Erythroblast (primary cell): ENCODE results near the gene FGD5.
"Not testable (repeated sequence)": the region's sequence is repeated elsewhere in the genome, so short reads cannot be mapped to it uniquely, and the experiment has no call there.

ENCODE experiments used
- DNase-seq, 2 experiments: peaks; one replicate each; lab custom pipeline; 2025; lab: John Stamatoyannopoulos, UW
- GATA1 ChIP-seq: IDR thresholded peaks from 2 replicates; pipeline ENCODE4 v1.6.1; 2011; ENCODE audit warnings: low read depth, mild to moderate bottlenecking, control low read depth, low read length, moderate library complexity
- POLR2A ChIP-seq: IDR thresholded peaks from 2 replicates; pipeline ENCODE4 v1.6.1; 2011; ENCODE audit warnings: mild to moderate bottlenecking, low read length

The FGD5 gene

DNA sequence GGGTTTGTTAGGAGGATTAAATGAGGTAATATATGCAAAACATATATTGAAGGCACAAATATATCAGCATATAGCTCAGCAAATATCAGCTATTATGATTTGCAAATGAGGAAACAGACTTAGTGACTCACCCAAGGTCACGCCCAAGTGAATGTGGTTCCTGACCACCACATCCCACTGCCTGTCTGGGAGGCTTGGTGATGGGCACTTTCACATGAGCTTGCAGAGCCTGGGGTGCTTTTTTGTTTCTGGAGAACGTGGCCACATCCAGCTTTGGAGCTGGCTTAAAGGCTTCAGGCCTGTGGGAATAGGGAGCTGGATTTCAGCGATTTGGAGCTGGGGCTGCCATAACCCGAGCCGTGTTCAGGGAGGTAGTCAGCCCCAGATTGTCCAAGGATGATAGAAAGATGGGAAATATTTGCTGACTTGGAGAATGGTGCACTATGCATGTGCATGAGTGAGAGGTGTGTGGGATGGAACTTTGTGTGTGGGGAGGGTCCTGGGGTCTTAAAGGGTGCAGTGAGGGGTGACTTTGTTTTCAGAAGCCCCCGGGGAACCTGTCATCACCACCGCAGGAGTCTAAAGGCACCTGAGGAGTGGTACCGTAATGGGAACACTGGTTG lies 12.0 kb upstream of the FGD5 start:
- DNase-seq, result no peak
- TF ChIP-seq GATA1, result no peak
- no peak for TF ChIP-seq POLR2A

DNA sequence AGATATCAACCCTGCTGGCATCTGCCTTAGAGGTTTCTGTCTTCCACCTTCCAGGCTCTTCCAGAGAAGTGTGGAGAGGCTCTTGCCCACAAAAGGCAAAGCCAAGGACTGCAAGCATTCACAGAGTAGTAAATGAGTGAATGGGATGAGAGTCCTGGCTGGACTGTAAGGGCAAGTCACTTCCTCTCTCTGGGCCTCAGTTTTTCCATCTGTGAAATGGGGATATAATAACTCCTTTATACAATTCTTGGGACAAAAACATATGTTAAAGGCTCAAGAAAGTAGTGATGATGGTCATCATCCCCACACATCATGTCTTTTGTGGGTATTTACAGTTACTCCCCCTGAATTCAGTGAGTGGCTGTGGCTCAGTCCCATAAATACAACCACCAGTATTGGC lies 10.7 kb upstream of the FGD5 start:
- TF ChIP-seq GATA1 (no peak), POLR2A (no peak)
- DNase-seq, result no peak

DNA sequence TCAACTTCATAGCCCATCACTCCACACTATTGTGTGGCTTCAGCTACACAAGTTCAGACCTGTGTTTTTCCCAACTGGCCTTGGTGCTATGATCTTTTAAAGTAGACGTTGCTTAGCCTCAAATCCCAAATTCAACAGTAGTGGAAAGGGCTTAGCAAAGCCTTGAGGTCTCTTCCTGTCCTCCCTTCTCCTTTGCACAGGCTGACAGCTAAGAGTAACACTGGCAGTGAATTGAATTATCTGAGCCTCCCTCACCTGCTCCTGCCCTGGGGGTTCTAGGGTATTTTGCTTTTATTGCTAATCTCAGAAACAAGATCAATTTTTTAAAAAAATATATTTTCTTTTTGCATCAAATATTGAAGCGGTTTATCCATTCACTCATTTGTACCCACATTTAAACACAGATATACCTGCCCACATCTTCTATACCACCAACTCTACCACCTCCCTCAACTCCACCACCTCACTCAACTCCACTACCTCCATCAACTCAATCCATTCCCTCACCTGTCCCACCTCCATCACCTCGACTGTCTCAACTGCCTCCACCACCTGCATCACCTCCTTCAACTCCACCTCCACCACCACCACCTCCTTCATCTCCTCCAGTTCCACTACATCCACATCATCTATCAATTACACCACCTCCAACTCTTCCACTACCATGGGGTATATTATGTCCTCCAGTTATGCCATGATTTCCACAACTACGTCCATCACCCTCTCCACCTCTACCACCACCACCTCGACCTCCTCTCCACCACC lies 10.1 kb upstream of the FGD5 start:
- TF ChIP-seq POLR2A (no peak), GATA1 (no peak)
- DNase-seq, result no peak

DNA sequence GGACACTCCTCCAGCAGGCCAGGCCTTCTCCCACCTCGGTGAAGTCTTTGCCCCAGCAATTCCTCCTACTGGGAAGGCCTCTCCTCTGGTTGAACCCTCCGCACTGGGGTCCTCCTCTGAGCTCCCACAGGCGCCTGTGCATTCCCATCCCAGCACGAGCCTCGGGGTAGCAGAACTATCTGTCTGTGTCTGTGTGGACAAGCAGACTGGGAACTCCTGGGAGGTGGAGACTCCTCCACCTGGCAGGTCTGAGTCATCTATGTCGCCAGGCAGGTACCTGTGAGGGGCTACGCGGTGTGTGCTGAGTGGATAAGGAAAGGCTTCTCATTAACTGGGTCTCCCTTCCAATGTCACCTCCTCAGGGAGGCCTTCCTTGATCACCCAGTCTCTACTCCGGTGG lies 9.2 kb upstream of the FGD5 start:
- DNase-seq, result not testable (repeated sequence)

DNA sequence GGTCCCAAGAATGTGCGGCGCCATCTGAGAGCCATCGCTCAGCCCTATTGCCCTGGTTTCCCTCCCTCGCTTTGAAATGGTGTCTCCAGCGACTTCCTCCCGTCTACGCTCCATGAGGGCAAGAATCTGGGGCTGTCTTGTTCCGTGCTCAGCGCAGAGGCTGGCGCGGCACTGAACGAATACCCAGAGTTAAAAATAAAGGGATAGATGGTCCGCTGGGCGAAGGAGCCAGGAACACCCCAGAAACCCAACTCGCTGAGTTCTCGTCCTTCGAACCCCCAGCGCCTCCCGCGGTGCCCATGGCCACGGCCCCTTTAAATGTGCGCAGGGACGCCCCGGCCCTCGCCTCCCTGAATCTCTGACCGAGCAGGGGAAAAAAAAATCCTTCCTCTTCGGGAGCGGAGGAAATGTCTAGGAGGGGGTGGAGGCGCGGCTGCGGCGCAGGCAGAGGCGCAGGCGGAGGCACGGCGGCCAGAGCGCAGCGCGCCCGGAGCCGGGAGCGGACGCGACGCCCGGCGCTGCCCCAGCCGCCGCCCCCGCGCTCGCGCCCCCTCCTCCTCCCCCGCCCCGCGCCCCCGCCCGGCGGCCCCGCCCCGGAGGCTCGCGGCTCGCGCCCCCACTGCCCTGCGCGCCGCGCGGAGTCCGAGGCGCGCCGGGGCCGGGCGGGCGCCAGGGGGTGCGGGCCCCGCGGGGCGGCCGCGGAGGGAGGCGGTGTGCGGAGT lies 8.5 kb upstream of the FGD5 start:
- DNase-seq, result no peak
- no peak for TF ChIP-seq POLR2A
- no peak for TF ChIP-seq GATA1

DNA sequence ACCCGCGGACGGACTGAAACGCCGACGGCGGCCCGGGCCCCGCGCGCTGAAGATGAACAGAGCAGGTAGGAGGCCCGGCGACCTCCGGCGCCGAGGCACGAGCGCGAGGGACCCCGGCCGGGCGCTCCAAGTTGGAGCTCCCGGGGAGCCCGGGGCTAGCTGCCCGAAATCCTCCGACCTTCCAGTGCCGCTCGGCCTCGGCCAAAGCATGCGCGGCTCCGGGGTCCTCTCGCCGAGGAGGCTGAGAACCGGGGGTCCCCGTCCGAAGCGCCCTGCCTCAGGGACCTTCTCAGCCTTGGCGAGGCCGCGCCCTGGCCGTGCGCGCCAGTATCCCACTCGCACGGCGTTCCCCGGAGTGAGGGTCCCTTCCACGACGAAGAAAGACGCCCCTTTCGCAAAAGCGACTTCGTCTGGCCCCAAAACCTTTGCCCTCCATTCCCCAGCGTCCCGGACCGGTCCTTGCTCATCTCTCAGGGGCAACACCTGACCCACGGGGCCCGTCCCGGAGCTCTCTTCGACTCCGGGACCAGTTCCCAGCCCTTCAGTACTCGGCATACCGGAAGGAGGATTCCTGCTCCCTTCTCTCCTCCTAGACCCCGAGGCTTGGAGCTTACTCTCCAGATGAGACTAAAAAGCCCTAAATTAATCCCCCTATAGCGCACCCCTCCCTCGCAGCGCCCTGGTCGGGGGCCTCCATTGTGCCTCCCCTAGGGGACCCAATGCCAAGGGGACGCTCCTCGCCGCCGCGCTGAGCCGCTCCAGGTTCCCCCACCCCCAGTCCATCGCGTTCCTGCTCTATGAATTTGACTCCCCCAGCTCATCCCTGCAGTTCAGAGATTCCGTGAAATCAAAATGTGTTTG lies 7.7 kb upstream of the FGD5 start:
- TF ChIP-seq POLR2A (no peak), GATA1 (no peak)

DNA sequence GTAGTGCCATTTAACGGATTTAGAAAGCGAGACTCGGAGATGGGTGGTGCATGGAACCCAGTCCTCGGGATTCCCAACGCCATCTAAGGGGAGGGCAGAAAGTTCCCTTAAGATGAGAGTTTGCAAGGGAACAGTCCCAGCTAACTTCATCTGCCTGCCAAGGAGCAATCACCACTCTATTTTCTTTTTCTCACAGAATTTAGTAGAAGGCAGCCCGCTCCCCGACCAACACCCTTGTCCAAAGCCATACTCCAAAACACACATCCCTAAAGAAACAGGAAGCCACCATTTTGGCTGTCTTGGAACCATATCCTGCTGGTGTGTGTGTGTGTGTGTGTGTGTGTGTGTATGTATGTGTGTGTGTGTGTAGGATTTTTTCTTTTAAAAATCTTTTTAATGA lies 7.1 kb upstream of the FGD5 start:
- DNase-seq, result no peak
- TF ChIP-seq GATA1 (no peak), POLR2A (no peak)

More for the DNA sequence above, 7.7 kb upstream of the FGD5 start:
- DNase-seq, result no peak

DNA sequence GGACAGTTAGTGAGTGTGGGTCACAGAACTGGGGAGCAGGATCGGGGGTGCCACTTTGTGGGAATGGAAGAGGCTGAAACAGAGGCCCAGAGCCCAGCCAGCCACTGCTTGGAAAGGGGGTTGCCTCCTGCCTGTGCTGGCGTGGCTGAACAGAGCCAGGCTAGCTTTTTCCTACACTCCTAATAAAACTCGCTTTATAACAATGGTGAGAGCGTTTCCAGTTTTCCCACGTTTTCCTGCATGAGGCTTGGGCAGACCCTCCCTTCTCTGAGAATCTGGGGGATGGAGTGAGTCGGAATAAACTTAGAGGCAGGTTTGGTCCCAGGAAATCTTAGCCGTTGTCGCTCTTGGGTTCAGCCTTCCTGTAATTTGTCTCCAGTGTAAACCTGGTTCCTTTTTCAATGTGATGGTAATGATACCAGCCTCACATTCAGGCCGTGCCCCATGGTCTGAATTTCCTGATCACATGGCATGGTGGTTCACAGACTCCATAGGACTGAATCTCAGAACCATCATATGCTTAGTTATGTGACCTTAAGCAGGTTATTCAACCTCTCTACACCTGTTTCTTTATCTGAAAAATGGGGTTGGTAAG lies 6.5 kb upstream of the FGD5 start:
- no peak for DNase-seq
- TF ChIP-seq POLR2A, result no peak
- TF ChIP-seq GATA1, result no peak

DNA sequence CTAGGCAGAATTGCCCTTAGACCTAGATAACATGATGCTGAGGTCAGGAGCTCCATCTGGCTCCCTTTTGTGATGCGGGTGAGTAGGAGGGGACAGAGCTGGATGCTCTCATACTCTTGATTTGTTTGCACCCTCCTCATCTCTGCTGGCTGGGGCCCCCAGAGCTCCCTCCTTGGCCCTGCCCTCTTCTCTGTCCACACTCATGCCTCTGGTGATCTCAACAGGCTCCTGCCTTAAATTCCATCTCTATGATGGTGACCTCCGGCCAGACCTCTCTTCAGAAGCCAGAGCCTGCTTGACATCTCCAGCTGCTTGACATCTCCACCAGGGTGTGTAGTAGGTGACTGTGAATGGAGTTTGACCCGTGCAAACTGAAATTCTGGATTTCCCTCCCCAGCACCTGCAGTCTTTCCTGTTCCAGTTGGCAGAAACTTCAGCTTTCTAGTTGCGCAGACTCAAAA lies 4.3 kb upstream of the FGD5 start:
- no peak for DNase-seq
- TF ChIP-seq GATA1, result no peak
- no peak for TF ChIP-seq POLR2A

DNA sequence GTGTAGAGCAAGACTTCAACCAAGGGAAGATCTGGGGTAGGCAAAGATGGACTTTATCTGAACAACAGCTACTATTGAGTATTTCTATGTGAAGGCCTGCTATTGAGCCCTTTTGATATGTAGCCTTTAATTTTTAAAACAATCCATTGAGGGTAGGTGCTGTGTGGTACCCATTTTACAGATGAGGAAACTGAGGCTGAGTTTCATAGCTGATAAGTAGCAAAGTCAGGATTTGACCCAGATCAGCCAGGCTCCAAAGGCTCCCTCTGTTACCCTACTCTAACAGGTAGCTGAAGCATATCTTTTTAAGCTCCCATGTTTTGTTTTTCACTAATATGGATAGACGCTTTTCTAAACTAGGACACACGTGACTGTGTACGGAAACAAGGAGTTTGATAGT lies 2.4 kb upstream of the FGD5 start:
- TF ChIP-seq GATA1 (no peak), POLR2A (no peak)
- DNase-seq, result no peak

DNA sequence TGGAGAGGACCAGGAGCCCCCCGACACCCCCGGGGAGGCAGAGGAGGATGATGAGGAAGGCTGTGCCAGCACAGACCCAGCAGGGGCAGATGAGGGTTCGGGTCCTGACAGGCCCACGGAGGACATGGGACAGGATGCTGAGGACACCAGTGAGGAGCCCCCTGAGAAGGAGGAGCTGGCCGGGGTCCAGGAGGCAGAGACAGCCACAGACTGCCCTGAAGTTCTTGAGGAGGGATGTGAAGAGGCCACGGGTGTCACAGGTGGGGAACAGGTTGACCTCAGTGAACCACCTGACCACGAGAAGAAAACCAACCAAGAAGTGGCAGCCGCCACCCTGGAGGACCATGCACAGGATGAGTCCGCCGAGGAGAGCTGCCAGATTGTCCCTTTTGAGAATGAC lies 909 bp downstream of the FGD5 start:
- DNase-seq, result no peak
- TF ChIP-seq GATA1 (no peak), POLR2A (no peak)

DNA sequence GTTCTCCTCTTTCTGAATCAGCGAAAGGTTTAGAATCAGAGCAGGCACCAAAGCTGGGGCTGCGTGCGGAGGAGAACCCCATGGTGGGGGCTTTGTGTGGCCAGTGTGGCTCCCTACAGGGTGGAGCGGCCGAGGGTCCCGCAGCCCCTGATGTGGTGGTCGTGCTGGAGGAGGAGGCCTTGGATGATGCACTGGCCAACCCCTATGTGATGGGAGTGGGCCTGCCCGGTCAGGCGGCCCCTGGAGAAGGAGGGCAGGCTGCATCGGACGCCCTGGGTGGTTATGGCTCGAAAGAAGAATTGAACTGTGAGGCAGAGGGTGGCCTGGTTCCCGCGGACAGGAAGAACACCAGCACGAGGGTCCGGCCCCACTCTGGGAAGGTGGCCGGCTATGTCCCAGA lies 1.4 kb downstream of the FGD5 start:
- DNase-seq, result no peak
- TF ChIP-seq GATA1, result no peak
- TF ChIP-seq POLR2A, result no peak

DNA sequence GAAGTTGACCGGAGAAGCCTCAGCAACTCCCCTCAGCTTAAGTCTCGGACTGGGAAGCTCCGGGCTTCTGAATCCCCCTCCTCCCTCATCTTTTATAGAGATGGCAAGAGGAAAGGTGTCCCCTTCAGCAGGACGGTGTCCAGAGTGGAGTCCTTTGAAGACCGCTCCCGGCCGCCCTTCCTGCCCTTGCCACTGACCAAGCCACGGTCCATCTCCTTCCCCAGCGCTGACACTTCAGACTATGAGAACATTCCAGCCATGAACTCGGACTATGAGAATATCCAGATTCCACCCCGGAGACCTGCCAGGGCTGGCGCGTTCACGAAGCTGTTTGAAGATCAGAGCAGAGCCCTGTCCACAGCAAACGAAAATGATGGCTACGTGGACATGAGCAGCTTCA lies 2.4 kb downstream of the FGD5 start:
- TF ChIP-seq GATA1 (no peak), POLR2A (no peak)
- no peak for DNase-seq
